HepG2 (cell line): ENCODE measurements around the gene NFS1.

Experiments used
- CBX1 ChIP-seq: IDR thresholded peaks from one replicate; pipeline ENCODE4 v1.6.1; 2016; ENCODE audit warnings: antibody characterized with exemption, low read depth
- EED ChIP-seq: sonication (generic); formaldehyde crosslinking; IDR thresholded peaks from 2 replicates; pipeline ENCODE4 v1.5.0; 2020; ENCODE audit warnings: mild to moderate bottlenecking, missing genetic modification reagents
- EZH2 ChIP-seq: conservative IDR thresholded peaks from 2 replicates; pipeline ENCODE4 v1.6.1; 2012; ENCODE audit warnings: mild to moderate bottlenecking, low read depth, low read length, moderate library complexity
- ZNF652 ChIP-seq: IDR thresholded peaks from 2 replicates; pipeline ENCODE4 v1.6.1; 2016; ENCODE audit warnings: low read depth, borderline replicate concordance
- TF ChIP-seq, protein P1 (sequence below): sonication (generic); formaldehyde crosslinking; IDR thresholded peaks from 2 replicates; pipeline ENCODE4 v1.5.1; 2020; ENCODE audit warnings: mild to moderate bottlenecking, missing genetic modification reagents

GRCh38 chr20:35636095-35636494 is 63.1 kb downstream of the NFS1 start:
- no peak for TF ChIP-seq EZH2
- TF ChIP-seq EED (CRISPR knock-in tag): no peak
- TF ChIP-seq, protein P1, sequence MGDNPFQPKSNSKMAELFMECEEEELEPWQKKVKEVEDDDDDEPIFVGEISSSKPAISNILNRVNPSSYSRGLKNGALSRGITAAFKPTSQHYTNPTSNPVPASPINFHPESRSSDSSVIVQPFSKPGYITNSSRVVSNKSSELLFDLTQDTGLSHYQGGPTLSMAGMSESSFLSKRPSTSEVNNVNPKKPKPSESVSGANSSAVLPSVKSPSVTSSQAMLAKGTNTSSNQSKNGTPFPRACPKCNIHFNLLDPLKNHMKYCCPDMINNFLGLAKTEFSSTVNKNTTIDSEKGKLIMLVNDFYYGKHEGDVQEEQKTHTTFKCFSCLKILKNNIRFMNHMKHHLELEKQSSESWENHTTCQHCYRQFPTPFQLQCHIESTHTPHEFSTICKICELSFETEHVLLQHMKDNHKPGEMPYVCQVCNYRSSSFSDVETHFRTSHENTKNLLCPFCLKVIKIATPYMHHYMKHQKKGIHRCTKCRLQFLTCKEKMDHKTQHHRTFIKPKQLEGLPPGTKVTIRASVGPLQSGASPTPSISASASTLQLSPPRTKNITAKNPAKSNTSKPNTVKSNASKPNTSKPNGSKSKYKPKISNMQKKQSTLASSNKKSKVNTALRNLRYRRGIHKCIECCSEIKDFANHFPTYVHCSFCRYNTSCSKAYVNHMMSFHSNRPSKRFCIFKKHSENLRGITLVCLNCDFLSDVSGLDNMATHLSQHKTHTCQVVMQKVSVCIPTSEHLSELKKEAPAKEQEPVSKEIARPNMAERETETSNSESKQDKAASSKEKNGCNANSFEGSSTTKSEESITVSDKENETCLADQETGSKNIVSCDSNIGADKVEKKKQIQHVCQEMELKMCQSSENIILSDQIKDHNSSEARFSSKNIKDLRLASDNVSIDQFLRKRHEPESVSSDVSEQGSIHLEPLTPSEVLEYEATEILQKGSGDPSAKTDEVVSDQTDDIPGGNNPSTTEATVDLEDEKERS: no peak
- no peak for TF ChIP-seq CBX1
- no peak for TF ChIP-seq ZNF652 (CRISPR knock-in tag)
